KG1 (cell line): ENCODE data around the gene PPP4R3A.
A peak's percentile ranks its signal among the peaks of the same experiment; 100 is the strongest.
"Not testable (repeated sequence)": the region's sequence is repeated elsewhere in the genome, so short reads cannot be mapped to it uniquely, and the experiment has no call there.

Source experiments
- DNase-seq: peaks from one replicate; lab custom pipeline; 2025; lab: John Stamatoyannopoulos, UW

PPP4R3A gene

DNA sequence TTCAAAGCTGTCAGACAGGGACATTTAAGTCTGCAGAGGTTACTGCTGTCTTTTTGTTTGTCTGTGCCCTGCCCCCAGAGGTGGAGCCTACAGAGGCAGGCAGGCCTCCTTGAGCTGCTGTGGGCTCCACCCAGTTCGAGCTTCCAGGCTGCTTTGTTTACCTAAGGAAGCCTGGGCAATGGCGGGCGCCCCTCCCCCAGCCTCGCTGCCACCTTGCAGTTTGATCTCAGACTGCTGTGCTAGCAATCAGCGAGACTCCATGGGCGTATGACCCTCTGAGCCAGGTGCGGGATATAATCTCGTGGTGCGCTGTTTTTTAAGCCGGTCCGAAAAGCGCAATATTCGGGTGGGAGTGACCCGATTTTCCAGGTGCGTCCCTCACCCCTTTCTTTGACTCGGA, 73.8 kb downstream of the PPP4R3A start:
- DNase-seq: not testable (repeated sequence)

DNA sequence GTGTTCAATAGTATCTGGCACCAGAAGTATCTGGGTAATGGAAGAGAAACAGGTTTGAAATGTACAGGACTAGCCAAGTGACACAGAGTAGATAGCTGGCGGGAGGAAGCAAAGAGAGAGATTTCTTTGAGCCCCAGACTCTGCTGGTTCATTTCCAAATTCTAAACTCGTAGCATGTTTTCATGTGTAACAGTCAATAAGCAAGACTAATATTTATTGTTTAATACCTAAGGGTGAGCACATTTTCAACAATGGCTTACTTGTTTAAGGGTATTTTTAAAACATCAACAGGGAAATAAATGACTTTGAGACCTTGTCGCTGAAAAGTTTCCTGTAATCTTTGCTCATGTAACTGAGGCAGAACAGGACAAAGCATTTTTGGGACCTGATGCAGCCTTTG, 80.7 kb downstream of the PPP4R3A start:
- no peak for DNase-seq

DNA sequence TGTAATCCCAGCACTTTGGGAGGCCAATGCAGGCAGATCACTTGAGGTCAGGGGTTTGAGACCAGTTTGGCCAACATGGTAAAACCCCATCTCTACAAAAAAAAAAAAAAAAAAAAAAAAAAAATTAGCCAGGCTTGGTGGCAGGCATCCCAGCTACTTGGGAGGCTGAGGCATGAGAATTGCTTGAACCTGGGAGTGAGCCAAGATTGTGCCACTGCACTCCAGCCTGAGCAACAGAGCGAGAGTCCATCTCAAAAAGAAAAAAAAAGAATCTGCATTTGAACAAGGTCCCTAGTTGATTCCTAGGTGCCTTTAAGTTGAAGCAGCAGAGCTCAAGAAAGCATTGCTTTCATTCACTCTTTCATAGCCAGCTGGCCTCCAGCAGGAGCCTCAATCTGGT, 81.2 kb downstream of the PPP4R3A start:
- not testable (repeated sequence) for DNase-seq

DNA sequence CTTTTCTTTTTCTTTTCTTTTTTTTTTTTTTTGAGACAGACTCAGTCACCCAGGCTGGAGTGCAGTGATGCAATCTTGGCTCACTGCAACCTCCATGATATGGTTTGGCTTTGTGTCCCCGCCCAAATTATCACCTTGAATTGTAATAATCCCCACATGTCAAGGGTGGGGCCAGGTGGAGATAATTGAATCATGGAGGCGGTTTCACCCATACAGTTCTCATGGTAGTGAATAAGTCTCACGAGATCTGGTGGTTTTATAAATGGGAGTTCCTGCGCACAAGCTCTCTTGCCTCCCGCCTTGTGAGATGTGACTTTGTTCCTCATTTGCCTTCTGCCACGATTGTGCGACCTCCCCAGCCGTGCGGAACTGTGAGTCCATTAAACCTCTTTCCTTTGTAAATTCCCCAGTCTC, 84.6 kb downstream of the PPP4R3A start:
- DNase-seq: not testable (repeated sequence)

DNA sequence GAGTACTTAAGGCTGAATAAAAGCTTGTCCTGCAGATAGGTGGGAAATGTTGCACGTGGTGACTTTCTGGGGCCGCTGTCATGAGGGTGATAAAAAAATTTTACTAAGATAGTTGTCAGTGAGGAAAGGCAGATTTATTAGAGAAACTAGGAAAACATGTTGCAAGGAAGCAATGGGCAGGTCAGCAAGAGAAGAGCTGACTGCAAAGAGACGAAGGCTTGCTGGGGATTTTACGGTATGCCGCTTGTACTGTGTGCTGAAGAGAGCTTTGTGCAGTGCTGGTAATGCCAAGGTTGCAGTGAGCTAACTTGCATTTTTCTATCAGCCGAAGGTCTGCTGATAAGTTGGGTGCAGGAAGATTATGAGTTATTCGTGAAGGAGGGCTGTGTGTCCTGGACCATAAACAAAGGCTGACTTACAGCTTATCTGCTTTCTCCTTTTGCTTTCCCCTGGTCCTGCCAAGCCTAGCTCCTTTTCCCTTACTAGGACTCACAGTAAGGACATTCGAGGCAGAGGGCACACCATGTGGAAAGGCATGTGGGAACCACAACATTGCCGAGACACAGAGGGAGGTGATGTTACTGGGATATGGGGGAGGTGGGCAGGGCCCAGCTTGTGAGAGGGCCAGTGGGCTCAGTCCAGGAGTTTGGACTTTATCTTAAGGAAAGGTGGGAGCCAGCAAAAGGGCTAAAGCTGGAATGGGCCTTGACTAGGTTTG, 85.1 kb downstream of the PPP4R3A start:
- no peak for DNase-seq

DNA sequence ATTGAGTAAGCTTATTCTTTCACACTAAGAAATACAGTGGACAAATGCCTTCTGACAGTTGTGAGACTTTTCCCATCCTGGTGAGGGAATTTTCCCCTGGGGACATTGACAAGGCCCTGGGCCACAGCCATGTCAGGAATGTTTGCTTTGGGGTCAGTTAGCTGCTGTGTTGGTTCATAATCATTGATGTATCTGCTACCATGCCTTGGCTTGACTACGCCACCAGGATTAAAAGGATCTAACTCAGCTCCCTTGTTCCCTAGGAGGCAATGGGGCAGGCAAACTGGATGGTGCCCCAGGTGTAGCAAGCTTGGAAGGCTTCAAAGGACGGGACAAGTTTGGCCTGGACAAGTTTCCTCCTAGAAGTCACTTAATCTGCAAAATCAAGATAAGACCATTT, 89.4 kb downstream of the PPP4R3A start:
- DNase-seq: no peak

DNA sequence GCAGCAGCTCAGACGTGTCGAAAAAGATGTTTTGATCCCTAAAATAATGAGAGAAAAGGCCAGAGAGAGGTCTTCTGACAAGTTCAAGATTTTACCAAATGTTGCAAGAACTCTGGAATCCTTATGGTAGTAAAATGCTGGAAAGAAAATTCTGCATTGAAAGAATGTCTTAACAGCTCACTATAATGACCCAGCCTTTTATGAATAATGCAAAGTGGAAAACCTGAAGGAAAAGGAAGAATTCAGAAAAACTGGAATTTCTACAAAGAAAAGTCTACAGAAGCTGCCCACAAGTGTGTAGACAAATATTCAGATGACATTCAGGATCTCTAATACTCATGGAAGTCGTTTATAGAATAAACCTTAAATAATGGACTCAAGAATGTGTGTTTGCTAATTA, 90.7 kb downstream of the PPP4R3A start:
- DNase-seq: no peak

DNA sequence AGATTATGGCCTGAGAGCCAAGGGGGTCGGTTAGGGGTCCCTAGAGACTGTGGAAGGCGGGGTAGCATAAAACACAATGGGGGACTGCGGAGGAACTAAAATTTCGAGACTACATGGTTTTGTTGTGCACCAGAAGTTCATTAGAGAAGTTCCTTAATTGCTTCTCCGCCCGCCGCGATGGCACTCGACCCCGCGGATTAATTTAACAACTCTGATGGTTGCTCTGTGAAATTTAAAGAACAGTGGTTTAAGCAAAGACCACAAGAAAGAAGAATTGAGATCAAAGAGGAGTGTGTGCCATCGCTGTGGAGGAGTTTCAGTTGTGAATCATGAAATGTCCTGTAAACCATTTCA, 91.1 kb downstream of the PPP4R3A start:
- no peak for DNase-seq

DNA sequence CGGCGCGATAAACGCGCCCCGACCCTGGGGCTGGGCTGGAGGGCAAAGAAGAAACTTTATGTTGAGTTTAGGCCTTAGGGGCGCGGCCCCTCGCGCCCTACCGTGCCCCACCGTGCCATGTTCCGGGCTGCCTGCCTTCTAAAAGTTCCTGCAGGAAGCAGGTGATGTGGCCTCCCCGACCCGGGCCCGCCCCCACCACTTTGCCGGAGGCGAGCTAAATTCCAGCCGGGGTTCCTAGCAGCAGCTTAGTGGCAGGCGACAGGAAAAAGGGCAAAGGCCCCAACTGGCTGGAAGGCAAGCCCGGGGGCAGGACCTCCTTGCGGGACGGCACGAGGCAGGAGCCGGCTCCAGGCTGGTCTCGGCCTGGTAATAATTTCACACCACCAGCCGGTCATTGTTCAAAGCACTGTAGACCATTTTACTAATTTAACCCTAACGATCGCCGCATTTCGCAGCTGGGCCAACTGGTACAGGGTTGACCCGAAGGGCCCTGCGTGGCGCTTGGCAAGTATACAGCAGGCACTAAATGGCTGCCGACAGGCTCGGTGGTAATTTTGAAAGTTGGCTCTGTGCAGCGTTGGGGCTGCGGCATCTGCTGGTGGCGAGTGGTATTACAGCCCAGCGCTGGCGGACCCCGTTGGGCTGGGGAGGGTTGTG, 91.6 kb downstream of the PPP4R3A start:
- peak; percentile 53 for DNase-seq

DNA sequence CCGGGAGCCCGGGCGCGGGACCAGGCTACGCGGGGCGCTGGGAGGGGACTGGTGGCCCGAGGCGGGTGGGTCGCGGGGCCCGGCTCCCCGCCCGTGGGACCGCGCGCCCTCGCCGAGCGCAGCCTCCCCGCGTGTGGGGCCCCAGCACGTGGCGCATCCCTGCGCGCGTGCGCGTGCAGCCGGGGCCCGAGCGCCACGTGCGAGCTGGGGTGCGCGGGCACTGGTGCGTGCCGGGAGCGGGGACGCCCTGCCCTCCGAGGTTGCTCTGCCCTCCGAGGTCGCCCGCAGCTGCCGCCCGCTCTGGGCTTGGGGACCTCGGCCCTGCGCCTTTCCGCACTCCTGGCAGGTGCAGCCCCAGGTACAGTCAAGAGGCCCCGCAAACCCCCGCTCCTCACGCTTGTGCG, 92.1 kb downstream of the PPP4R3A start:
- peak; percentile 34 for DNase-seq

DNA sequence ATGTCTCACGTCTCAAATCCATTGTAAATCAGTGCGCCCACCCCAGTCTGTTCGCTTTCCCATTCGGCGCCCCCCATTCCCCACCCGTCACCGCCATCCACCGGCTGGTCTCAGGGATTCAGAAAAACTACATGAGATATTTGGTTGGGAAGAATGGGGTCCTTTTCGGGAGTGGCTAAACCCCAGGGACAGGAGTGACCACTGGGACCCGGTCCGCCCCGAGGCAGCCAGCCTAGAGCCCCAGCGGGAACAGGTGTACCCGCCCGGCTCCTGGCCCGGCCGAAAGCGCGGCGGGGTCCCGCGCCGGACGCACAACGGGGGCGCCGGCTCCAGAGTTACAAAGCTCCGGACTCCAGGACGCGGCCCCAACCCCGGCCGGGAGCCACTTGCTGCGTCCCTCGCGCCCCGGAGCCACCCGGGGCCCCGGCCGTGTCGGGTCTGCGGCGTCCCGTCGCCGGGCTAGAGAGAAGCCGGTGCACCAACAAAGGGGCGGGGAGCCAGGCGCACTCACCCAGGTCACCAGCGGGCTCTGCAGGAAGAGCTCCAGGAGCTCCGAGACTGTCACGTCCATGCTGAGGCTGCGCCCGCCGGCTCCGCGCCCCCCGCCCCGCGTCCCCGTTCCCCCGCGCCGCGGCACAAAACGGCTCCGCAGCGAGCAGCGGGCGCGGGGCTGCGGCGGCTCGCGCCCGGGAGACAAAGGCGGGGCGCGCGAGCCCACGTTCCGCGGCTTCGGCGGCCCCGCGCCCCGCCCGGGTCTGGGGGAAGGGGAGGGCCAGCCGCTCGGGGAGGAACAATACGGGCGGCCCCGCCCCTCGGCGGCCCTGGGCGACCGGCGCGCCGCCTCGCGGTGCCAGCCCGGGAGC, 92.8 kb downstream of the PPP4R3A start, which contains the start of gene CCDC88C:
Gene CCDC88C, minus strand, starts transcription at position 701 of the 863 bp plus-strand sequence. Its CDS starts 130 bp downstream, at position 571.
- DNase-seq: peak; percentile 19

DNA sequence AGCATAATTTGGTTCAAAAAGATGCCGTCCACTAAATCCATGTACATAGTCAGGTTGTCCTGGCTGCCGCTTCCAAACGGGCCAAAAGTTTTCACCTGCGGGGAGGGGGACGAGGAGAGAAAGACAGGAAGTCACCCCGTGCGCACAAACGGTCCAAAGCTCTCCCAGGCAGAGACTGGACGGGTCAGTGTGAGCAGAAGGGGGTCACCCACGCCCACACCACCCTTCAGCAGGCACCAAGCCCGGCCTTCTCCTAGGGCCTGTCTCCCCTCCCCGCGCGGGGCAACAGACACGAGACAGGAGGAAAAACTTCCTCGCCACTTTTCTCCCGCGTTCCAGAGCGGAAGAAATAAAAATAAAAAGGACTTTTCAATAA, 93.4 kb downstream of the PPP4R3A start:
- no peak for DNase-seq

DNA sequence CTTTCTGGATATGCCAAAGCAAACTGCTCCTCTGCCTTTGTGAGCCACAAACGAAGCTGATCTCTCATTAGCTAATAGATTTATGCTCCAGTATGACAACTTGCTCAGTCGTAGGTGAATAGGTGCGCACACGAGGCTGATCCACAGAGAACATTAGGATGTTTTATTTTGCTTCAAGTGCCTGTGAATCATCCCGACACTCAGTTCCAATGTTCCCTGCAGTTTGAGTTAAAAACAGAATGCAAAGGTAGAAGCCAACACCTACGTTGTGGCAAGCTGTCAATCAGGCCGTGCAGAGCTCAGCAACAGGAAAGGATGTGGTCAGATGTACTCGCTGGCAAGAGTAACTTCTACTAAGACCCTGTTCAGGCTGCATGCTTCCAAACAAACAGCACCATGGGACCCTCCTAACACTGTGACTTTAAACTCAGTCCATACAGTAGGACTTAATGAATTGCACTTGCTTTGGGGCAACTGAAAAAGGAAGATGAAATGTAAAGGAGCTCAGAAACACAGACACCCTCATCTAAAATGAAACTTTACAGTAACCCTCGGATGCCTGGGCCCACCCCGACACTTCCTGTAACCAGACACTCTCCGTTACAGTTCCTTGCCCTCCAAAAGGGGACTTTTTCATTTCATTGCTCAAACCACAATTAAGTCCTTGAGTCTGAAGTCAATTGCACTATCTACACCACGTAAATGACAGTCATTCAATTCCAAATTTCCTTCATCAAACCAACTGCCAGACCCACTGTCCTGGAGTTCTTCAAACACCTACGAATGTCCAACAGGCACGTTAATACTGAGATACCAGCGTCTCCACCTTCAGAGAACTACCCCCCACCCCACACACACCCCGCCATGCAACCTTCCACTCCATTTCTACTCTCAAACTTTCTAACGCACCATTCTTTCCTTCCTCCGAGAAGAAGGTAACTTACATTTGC, 94.0 kb downstream of the PPP4R3A start:
- DNase-seq: peak; percentile 69

DNA sequence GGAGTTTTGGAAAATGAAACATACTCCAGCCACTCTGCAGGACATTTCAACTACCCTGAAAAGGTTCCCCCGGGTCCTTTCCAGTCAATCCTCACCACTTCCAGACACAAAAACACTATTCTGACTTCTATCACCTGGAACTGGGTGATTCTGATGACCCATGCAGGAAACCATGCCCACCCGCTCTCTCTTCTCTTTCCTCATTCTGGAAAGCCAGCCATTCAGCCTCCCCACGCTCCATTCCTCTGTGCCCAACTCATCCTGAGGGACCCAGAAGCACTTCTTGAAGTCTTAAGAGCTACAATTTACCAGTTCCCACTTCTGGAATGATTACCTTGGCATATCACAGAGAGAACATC, 95.7 kb downstream of the PPP4R3A start:
- no peak for DNase-seq

DNA sequence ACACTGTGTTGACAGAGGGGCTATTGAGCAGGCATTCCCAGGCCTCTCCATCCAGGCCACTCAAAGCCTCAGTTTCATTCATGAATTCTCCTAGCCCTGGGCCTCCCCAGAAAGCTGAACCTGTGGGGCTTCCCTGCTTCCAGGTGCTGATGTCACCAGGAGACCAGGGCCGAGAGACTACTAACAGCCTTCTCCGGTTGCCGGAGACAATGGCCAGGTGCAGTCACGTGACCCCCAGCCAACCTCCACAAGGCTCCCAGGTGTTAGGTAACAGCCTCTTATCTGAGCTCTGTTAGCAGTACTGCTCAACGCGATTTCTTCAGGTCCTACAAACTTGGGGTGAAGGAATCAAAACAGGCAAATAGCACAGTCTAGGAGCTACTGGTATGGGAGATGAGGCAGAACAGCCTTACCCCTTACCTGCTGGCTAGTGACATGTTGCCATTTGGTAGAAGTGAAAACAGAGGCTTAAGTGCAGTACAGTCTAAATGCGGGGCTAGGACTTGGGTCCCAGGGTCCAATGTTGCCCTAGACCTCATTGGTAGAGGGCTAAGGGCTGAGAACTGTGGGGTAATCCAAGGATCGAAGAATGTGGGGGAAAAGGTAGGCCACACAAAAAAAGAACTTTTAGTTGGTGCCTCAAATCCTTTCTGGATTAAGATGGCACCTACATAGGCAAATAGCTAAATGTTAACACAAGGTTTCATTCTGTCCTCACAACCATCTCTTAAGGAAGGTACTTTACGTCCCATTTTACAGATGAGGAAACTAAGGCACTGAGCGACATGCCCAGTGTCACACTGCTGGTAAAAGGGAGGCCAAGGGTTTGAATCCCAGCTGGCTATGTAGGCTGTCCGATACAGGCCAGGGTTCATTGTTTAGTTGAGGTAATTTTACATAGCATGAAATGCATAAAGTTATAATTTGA, 96.3 kb downstream of the PPP4R3A start:
- no peak for DNase-seq

DNA sequence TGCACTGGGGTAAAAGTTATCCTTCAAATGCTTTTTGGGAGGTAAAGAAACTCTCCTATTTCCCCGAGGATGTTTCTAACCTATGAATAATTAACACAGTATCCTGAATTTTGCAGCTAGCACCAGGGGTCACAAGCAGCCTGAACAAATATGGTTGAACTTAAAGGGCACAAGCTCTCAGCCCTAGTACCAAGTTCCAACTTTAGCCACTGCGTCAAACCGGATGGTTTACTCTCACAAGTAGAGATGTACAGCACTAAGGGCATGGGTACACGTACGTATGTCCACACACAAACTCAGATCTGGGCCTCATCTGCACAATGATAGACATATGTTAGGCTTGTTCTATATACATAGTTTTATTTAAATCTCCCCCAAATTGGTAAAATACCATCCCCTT, 97.2 kb downstream of the PPP4R3A start:
- DNase-seq: no peak

DNA sequence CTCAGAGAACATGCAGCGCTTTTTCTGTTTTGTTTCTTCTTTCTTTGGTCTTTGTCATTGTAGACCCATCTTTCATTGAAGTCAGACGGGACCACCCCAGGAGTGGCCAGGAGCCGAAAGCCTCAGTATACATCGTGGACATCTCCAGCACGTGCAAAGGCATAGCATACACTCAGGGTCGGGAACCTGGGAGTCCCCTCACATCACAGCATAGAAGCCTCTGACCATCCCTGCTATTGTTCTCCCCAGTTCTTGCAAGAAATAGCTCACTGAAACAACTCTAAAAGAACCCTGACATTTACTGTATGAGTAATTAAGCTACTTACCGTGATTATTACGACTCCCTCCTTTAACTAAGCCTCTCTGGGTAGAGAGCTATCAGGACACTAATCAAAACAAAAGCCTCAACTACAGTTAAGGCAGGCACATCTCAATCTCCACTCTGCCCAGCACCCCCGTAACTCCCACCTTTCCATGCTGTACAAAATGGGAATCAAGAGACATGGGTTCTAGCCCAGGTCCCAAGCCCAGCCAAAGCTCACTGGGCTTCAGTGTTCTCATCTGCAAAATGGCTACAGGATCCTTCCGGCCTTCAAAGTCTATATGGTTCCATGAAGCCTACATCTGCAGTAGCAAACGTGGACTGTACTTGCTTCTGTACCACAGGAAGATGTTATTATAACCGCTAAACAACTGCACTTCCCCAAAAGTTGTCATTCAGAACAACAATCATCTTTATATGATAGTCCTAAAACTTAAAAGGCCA, 99.2 kb downstream of the PPP4R3A start:
- DNase-seq: no peak

DNA sequence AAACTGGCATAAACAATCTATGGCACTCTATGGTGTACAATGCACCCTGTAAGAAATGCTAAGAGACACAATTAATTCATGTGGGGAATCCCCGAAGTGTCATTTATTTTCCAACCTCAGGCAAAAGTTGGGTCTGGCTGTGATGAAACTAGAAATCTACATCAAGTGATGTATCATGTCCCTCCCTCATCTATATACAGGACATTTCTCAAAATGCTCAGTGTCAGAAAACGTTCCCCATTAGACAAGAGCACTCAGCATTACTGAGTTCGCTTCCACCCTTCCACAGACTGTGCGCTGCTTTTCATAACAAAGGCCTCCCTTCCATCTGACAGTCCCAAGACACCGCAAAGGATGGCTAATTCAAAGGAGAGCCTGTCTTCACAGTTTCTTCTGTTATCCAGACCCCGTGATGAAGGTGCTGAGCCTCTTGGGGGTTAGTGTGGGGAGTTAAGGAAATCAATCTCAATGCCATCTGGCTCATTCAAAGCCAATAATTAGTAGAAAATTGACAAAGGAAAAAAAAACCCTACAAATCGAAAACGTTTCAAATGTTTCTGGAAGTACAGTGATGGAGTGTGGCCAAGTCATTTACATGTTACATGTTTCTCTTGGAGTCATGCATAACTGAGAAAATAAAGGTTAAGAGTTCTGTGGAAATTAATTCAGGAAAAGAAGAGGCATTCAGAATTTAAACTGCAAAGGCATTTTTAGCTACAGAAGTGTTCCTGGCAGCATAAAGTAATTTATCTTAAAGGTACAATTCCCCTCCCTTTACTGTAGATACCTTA, 100.0 kb downstream of the PPP4R3A start:
- no peak for DNase-seq

DNA sequence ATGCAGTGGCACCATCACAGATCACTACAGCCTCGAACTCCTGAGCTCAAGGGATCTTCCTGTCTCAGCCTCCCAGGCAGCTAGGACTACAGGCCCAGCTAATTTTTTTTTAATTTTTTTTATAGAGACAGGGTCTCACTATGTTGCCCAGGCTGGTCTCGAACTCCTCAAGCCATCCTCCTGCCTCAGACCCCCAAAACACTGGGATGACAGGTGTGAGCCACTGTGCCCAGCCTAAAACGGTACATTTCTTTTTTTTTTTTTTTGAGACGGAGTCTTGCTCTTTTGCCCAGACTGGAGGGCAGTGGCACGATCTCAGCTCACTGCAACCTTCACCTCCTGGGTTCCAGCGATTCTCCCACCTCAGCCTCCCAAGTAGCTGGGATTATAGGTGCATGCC, 100.9 kb downstream of the PPP4R3A start:
- DNase-seq: not testable (repeated sequence)
